Measurements from ENCODE around the gene ARMC9.

DNA sequence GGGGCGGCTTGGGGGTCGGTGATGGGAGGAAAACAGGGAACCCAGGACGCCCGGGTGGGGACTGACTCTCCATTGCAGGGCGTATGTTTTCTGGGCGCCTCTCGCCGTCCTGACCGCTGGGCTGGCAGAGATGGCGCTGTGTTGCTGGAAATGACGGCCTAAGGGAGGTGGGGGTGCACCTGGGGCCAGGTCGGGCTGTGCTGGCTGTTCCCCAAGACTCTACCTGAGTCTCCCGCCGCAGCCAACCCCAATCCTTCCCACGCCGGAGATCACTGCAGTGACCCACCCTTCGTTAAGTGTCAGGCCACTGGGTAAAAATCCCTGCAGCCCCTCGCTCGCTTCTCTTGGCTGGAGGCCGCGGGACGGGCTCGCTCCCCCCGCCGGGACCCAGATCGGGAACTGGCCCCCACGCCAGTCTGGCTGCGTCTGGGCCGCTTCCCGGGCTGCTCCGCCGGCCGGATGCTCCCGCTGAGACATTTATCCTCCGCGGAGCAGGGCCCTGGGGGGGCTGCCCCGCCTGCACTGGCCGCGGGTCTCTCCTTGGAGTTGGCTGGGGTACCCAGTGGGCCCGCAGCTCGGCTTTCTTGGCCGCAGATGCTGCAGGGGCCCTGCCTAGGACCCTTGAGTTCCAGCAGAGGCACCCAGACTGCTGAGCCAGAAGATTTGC lies 7.8 kb upstream of the ARMC9 start:
- TF ChIP-seq, protein P1, sequence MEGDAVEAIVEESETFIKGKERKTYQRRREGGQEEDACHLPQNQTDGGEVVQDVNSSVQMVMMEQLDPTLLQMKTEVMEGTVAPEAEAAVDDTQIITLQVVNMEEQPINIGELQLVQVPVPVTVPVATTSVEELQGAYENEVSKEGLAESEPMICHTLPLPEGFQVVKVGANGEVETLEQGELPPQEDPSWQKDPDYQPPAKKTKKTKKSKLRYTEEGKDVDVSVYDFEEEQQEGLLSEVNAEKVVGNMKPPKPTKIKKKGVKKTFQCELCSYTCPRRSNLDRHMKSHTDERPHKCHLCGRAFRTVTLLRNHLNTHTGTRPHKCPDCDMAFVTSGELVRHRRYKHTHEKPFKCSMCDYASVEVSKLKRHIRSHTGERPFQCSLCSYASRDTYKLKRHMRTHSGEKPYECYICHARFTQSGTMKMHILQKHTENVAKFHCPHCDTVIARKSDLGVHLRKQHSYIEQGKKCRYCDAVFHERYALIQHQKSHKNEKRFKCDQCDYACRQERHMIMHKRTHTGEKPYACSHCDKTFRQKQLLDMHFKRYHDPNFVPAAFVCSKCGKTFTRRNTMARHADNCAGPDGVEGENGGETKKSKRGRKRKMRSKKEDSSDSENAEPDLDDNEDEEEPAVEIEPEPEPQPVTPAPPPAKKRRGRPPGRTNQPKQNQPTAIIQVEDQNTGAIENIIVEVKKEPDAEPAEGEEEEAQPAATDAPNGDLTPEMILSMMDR (IDR thresholded peaks at IDR 0.05; ENCODE audit: poor library complexity) = no peak
- no peak for TF ChIP-seq EZH2phosphoT487 (IDR thresholded peaks at IDR 0.05; ENCODE audit: low read depth, severe bottlenecking, unreplicated experiment)
- no peak for TF ChIP-seq EZH2 (IDR thresholded peaks at IDR 0.05; ENCODE audit: borderline replicate concordance)
